ENCODE data around the gene EIF5A. TPM values are rescaled to one million over a fixed set of nuclear protein-coding genes. Genes with fewer than 3 reads are reported as not detected.

Gene EIF5A
- total RNA-seq, 3 donors from 2014 or later (not counting 1 experiment from before 2014, with no cell fraction given) = 483 to 608 (median 492) TPM

DNA sequence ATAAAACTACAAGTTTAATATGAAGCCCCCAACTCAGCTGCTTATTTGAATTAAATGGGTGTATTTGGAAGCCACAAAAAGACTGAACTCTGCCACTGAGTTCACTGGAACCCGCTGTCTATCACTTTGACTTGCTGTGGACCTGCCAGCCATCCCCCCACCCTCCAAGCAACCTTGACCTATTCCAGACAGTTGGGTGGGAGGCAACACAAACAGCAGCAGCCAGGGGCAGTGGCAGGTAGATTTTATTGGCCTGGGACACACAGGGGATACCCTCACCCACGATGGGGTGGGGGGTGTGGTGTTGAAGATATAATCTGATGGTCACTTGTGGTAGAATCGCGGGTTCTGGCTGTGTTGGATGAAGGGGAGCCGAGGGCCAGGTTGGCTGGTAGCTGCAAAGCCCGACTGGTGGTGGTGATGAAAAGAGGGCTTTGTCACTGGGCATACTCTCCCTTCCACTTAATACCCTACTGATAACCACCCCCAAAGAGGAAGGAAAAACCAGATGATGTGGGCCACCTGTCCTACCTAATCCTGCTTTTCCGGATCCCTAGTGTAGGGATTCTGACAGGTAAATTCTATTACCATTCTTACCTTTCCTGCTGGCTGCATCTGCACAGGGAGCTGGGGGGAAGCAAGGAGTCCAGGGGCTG lies 5.1 kb downstream of the EIF5A start:
- Mint-ChIP-seq H3K27ac (peak overlapping the region; percentile 91 to 99), H3K4me3 (peak overlapping the region; percentile 60), H3K4me1 (peaks cover 46 to 74% of the 10 kb centered on the region in 2 donors), H3K27me3 (ENCODE audit: low read depth in 2 of 2) (no peaks in the 10 kb centered on the region), H3K9me3 (no peaks in the 10 kb centered on the region), H3K36me3 (peaks cover 17% of the 10 kb centered on the region)
- Histone ChIP-seq H3K9me3 (ENCODE audit: control insufficient read depth, insufficient read depth, low read length) (no peaks in the 10 kb centered on the region), H3K27me3 (ENCODE audit: control insufficient read depth, insufficient read depth, low read length) (no peaks in the 10 kb centered on the region), H3K27ac (ENCODE audit: low read length) (no peak overlapping the region), H3K36me3 (ENCODE audit: control insufficient read depth, insufficient read depth, low read length) (peaks cover 48% of the 10 kb centered on the region), H3K4me3 (ENCODE audit: low read length) (no peak overlapping the region), H3K4me1 (ENCODE audit: control insufficient read depth, insufficient read depth, low read length) (peaks cover 62% of the 10 kb centered on the region)
- DNase-seq = no peak
- TF ChIP-seq, protein P1, sequence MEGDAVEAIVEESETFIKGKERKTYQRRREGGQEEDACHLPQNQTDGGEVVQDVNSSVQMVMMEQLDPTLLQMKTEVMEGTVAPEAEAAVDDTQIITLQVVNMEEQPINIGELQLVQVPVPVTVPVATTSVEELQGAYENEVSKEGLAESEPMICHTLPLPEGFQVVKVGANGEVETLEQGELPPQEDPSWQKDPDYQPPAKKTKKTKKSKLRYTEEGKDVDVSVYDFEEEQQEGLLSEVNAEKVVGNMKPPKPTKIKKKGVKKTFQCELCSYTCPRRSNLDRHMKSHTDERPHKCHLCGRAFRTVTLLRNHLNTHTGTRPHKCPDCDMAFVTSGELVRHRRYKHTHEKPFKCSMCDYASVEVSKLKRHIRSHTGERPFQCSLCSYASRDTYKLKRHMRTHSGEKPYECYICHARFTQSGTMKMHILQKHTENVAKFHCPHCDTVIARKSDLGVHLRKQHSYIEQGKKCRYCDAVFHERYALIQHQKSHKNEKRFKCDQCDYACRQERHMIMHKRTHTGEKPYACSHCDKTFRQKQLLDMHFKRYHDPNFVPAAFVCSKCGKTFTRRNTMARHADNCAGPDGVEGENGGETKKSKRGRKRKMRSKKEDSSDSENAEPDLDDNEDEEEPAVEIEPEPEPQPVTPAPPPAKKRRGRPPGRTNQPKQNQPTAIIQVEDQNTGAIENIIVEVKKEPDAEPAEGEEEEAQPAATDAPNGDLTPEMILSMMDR (IDR thresholded peaks at IDR 0.05) = no peak
- WGBS (ENCODE audit: insufficient coverage) = 68% methylated on average over 3 of the region's 7 CpGs
- intact Hi-C loops (cut with micrococcal nuclease) = no loop called here
- no peak for ATAC-seq

DNA sequence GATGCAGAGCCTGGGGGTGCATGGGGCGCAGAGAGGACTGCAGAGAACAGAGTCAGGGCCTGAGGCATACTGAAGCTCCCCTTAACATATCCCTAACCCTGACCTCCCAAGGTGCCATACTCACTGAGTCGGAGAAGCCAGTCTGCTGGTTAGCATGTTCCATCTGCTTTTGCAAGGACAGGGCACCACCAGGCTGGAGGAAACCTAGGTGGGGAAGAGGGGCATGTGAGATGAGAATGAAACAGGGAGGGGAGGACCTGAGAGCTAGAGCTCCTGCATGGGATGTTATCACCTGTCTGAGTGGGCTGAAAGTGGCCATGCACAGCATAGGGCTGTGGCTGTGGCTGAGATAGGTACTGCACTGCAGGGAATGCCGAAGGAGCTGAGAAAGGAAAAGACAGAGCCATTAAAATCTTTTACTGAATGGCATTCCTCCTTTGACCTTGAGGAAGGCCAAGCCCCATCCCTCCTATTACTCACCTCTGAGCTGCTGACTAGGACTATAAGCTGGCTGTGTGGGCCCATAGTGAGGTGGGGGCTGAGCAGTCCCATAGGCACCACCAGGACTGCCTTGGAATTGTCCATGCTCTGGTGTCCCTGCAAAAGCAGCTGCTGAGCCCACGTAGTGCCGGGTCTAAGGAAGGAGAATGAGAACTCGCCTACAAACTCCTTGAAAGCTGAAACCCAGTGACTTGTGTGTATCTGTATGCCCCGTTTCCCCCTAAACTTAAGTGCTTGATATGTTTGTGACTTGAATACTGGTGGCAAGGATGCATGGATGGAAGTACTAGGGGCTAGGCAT lies 5.9 kb downstream of the EIF5A start:
- Histone ChIP-seq H3K4me1 (ENCODE audit: control insufficient read depth, insufficient read depth, low read length) (peaks cover 60% of the 10 kb centered on the region), H3K4me3 (ENCODE audit: low read length) (no peak overlapping the region), H3K36me3 (ENCODE audit: control insufficient read depth, insufficient read depth, low read length) (peaks cover 55% of the 10 kb centered on the region), H3K27me3 (ENCODE audit: control insufficient read depth, insufficient read depth, low read length) (no peaks in the 10 kb centered on the region), H3K9me3 (ENCODE audit: control insufficient read depth, insufficient read depth, low read length) (no peaks in the 10 kb centered on the region), H3K27ac (ENCODE audit: low read length) (no peak overlapping the region)
- TF ChIP-seq, protein P1 (IDR thresholded peaks at IDR 0.05) = no peak
- no peak for ATAC-seq
- peak in 1 of 2 donors; percentile 16 for DNase-seq
- WGBS (ENCODE audit: insufficient coverage) = 91% methylated on average over 7 of the region's 7 CpGs
- intact Hi-C loops (cut with micrococcal nuclease) = no loop called here
- H3K36me3 Mint-ChIP-seq = peaks cover 17% of the 10 kb centered on the region
- peaks cover 46 to 73% of the 10 kb centered on the region in 2 donors for H3K4me1 Mint-ChIP-seq
- H3K9me3 Mint-ChIP-seq = no peaks in the 10 kb centered on the region
- H3K27ac Mint-ChIP-seq = peak overlapping the region; percentile 91 to 99
- H3K4me3 Mint-ChIP-seq = peak overlapping the region; percentile 42
- no peaks in the 10 kb centered on the region for H3K27me3 Mint-ChIP-seq (ENCODE audit: low read depth in 2 of 2)

DNA sequence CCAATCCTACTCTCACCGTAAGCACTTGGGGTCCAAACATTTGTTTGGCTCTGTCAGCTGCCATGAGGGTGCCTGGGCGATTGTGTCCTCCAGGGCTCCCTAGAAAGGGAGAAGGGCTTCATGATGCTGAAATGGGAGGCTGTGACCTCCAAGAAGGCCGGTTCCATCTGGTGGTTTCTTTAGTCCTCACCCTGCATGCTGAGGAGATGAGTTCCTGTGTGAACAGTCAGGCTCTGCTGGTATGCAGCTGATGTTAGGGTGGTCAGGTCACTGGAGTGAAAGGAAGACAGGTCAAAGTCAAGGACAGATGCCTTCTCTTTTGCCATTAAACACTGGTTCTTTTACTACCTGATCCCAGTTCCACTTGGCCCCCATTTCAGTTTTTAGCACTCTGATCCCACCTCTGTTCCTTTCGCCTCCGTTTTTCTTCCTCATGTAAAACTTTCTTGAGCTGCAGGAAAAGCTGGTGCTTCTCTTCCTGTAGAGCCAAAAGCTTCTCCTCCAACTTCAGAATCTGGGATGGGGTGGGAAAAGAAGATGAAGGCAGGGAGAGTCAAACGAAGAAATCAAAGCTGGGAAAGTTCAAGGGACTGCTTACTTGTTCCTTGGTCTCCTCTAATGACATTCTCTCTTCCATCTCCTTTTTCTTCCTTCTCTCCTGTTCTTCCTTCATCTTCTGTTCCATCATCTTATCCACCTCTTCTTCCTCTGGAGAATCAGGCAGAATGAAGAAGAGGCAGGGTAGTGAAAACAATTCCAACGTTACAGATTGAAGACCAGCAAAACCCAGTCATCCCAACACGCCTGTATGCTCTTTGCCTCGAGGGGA lies 6.7 kb downstream of the EIF5A start:
- H3K4me3 ChIP-seq (ENCODE audit: low read length) = peak overlapping the region; percentile 51
- H3K27me3 Mint-ChIP-seq (ENCODE audit: low read depth in 2 of 2) = no peaks in the 10 kb centered on the region
- ATAC-seq (no peak), DNase-seq (peak in 1 of 2 donors; percentile 16)
- H3K27me3 ChIP-seq (ENCODE audit: control insufficient read depth, insufficient read depth, low read length) = no peaks in the 10 kb centered on the region
- peaks cover 52% of the 10 kb centered on the region for H3K4me1 ChIP-seq (ENCODE audit: control insufficient read depth, insufficient read depth, low read length)
- intact Hi-C loops (cut with micrococcal nuclease) = loop anchor here (2.0 kb wide), 1 partner anchor 15 kb away; the partner anchor contains the start of gene NEURL4
- H3K9me3 ChIP-seq (ENCODE audit: control insufficient read depth, insufficient read depth, low read length) = no peaks in the 10 kb centered on the region
- H3K9me3 Mint-ChIP-seq = no peaks in the 10 kb centered on the region
- H3K36me3 ChIP-seq (ENCODE audit: control insufficient read depth, insufficient read depth, low read length) = peaks cover 55% of the 10 kb centered on the region
- peak overlapping the region; percentile 91 to 99 for H3K27ac Mint-ChIP-seq
- TF ChIP-seq, protein P1 (IDR thresholded peaks at IDR 0.05) = no peak
- peak overlapping the region; percentile 84 for H3K4me3 Mint-ChIP-seq
- WGBS (ENCODE audit: insufficient coverage) = 53% methylated on average over 8 of the region's 9 CpGs
- peak overlapping the region; percentile 58 for H3K27ac ChIP-seq (ENCODE audit: low read length)
- H3K36me3 Mint-ChIP-seq = peaks cover 17% of the 10 kb centered on the region
- H3K4me1 Mint-ChIP-seq = peaks cover 42 to 66% of the 10 kb centered on the region in 2 donors
